Colon (tissue), 2 donors: ENCODE measurements around the gene ACTR6.

Experiments
- FAIRE-seq: peaks from 2 replicates; lab custom pipeline; 2012; peaks lifted over from hg19 to GRCh38; lab: Jason Lieb, UNC
- donor health status: control.
- donor health status: control.

Gene ACTR6

DNA sequence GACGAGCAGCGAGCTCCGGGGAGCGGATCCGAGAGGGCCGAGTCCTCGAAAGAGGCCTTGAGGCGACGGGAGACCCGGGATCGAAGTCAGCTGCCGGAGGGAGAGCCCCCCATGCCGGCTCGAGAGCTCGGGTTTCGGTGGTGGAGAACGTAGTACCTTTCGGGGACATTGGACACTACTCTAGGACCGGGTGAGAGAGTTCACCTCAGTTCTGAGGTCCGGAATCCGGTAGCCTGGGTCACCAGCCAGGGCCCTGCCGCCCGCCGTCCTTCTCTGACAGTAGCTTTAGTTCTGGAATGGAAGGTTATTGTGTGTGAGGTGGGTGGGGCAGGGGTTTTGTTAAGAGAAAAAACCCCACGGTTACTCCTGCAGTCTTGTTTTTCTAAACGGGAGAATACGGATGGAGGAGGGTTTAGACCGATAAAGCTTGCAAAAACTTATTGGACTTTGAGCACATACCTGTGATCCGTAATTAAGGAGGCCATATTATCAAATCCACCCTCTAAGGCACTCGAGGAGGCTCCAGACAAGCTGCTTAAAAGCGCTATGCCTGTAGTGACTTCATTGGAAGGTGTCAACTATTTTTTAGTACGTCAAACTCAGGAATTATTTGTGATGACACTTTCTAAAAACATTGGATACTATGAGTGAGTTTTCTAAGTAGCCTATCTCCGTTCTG is 67.1 kb downstream of the ACTR6 start:
- FAIRE-seq = no peak

GRCh38 chr12:100268835-100269564 is 68.4 kb downstream of the ACTR6 start:
- no peak for FAIRE-seq

- no peak for FAIRE-seq
Measured at GRCh38 chr12:100273782-100274181, 73.2 kb downstream of the ACTR6 start.
